ENCODE measurements around the gene ANKH.
A peak's percentile ranks its signal among the peaks of the same experiment; 100 is the strongest.

Gene ANKH

DNA sequence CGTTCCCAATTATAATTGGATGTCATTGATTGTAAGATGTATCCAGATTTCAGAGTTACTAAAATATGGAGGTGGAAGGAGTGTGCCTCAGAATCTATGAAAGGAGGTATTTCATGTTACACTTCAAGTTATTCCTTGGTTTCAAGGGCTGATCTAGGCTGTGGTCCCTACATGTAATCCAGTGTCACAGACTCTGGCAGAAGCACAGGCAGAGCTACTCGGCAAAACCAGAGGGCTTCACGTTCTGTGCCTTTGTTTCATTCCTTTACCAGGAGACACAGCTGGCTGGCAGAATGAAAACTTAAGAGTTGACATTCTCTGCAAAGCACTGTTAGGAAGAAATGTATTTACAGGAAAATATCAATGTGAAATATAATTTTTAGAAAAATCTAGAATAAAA, 99.6 kb downstream of the ANKH start:
- TF ChIP-seq, protein P1, sequence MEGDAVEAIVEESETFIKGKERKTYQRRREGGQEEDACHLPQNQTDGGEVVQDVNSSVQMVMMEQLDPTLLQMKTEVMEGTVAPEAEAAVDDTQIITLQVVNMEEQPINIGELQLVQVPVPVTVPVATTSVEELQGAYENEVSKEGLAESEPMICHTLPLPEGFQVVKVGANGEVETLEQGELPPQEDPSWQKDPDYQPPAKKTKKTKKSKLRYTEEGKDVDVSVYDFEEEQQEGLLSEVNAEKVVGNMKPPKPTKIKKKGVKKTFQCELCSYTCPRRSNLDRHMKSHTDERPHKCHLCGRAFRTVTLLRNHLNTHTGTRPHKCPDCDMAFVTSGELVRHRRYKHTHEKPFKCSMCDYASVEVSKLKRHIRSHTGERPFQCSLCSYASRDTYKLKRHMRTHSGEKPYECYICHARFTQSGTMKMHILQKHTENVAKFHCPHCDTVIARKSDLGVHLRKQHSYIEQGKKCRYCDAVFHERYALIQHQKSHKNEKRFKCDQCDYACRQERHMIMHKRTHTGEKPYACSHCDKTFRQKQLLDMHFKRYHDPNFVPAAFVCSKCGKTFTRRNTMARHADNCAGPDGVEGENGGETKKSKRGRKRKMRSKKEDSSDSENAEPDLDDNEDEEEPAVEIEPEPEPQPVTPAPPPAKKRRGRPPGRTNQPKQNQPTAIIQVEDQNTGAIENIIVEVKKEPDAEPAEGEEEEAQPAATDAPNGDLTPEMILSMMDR (IDR thresholded peaks at IDR 0.05; ENCODE audit: insufficient read depth, low read depth, low read length, missing control alignments): no peak
- no peak for DNase-seq (ENCODE audit: low read depth)
- no peak overlapping the region for H3K4me3 ChIP-seq (ENCODE audit: low read length)

DNA sequence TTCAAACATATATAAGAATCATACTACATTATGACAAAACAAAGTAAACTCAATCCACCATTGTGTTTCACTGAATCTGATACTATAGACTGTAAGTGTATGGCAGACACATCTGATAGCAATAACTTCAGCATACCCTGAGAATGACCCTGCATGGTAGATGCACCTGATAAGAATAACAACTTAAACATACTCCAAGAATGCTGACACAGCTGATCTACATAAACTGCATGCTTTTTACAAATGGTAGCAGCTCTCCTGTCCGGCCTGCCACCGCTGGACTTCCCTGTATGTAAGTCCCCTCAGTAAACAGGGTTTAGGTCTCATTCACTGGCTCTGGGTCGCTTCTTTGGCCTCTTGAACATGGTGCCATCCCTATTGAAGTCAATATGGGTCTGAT, 100.4 kb downstream of the ANKH start:
- H3K4me3 ChIP-seq (ENCODE audit: low read length): no peak overlapping the region
- TF ChIP-seq, protein P1 (IDR thresholded peaks at IDR 0.05; ENCODE audit: insufficient read depth, low read depth, low read length, missing control alignments): no peak
- no peak for DNase-seq (ENCODE audit: low read depth)

DNA sequence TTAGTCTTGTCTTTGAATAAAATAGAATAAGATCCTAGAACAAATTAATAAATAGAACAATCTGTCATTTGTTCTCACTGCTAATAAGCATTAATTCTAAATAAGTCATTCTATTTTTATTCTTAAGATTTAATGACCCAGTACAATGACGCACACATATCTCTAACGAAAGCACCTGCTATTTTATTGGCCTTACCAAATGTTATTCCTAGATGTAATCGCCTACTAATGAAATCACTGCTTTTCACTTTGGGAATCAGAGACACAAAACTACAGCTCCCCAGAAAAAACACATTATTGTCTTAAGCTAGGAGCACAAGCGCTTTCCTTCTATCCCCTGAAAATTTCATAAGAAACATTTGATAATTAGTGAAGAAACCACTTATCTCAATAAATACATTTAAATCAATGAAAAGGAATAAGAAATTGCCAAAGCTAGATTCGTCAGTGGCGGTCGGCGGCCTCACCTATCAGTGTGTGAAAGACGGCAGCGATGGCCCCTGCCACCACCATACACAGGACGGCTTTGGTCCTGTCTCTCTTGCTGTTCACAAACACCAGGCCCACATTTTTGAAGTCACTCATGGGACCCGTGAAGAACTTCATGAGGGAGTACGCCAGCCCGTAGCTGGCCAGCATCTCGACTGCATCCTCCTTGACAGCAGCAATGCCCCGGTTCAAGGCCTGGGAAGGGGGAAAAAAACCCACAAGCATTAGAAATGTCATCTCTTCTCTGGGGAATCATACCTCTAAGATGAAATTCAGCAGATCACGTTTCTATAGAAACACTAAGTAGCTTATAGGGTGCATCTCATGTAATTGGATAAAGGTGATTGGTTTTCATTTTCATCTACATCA, 102.8 kb downstream of the ANKH start:
- TF ChIP-seq, protein P1 (IDR thresholded peaks at IDR 0.05; ENCODE audit: insufficient read depth, low read depth, low read length, missing control alignments): no peak
- no peak for DNase-seq (ENCODE audit: low read depth)
- H3K4me3 ChIP-seq (ENCODE audit: low read length): no peak overlapping the region

DNA sequence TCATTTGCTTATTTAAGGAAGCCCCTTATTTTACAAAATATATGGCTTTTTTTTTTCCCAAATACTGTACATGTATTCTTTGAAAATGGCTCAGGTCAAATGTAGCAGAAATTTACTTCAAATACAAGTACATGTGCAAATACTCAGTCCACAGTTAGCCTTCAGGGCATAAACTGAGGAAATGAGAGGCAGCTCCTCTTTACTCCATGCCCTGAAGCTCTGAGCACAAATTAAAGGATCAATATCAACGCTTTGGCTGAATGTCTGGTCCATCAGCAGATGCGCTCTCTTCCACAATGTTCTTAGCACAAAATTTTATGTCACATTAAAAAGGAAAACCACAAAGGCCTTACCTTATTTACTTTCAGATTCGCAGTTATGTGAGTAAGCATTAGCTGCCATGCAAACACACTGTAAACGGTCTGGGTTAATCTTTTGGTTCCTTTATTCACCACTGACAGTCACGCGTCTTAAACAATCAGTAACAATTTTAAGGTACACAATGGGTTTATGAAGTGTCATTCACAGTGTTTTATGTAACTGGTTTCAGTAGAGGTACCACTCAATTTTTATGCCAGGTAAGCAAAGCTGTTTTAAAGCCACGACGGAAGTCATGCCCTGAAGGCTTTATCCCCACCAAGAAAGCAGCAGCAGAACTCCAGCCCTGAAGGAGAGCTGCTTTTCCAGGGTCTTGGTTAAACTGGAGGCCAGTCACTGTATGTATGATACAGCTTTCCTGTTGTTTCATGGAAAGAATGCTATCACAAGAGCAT, 103.7 kb downstream of the ANKH start:
- DNase-seq (ENCODE audit: low read depth): peak; percentile 33
- TF ChIP-seq, protein P1 (IDR thresholded peaks at IDR 0.05; ENCODE audit: insufficient read depth, low read depth, low read length, missing control alignments): no peak
- H3K4me3 ChIP-seq (ENCODE audit: low read length): no peak overlapping the region

DNA sequence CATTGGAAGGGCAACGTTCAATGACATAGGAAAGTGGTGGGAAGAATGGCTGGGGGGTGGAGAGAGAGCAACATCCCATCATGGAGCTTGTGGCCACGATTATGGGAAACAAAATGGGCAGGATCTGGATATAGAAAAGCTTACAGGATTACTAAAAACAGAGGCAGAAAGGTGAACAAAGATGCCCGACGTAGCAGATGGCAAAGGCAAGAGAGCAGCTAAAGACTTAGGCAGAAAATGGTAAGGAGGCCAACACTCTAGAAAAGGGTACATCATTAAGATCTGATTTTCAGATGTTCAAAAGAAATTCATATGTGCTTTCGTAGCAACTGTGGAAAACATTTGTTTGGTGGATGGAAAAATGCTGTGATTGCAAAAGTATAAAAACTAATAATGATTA, 104.5 kb downstream of the ANKH start:
- no peak for DNase-seq (ENCODE audit: low read depth)
- TF ChIP-seq, protein P1 (IDR thresholded peaks at IDR 0.05; ENCODE audit: insufficient read depth, low read depth, low read length, missing control alignments): no peak
- no peak overlapping the region for H3K4me3 ChIP-seq (ENCODE audit: low read length)

DNA sequence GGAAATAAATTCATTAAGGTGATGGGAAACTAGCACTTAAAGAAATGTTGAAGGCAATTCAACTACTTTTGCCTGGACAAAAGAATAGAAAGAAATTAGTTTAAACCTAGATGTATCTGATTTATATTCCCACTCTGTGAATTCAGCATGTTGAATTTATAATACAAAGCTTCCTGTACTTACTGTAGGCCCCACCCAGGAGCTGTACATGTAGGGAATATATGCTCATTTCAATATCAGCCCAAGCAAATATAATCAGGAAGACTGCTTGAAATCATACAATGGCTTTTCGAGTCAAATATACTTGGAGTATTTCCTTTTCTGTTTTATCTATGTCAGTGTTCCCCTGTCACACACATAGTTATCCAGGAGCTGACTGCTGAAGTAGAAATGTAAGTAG, 105.0 kb downstream of the ANKH start:
- no peak overlapping the region for H3K4me3 ChIP-seq (ENCODE audit: low read length)
- TF ChIP-seq, protein P1 (IDR thresholded peaks at IDR 0.05; ENCODE audit: insufficient read depth, low read depth, low read length, missing control alignments): no peak
- DNase-seq (ENCODE audit: low read depth): no peak
